GM23248 (cell line): Measurements from ENCODE around the gene VPS37D. TPM values are rescaled to one million over a fixed set of nuclear protein-coding genes. Genes with fewer than 3 reads are reported as not detected.

ENCODE experiments used
- DNase-seq: peaks from one replicate; pipeline ENCODE4 v3.0.0-alpha.2; 2015
- H2AFZ ChIP-seq: fragments of 200-600 bp; sonication (generic); 2 replicates; pipeline ENCODE4 v1.6.1; 2016; ENCODE audit warnings: antibody characterized with exemption
- H3F3A ChIP-seq: fragments of 200-600 bp; sonication (generic); 2 replicates; pipeline ENCODE4 v1.6.1; 2016; ENCODE audit warnings: mild to moderate bottlenecking, antibody characterized with exemption, mixed run types; ENCODE audit not compliant: insufficient read depth
- H3K27ac ChIP-seq: fragments of 200-600 bp; sonication (generic); 2 replicates; pipeline ENCODE4 v1.5.1; 2016; ENCODE audit warnings: mild to moderate bottlenecking
- H3K27me3 ChIP-seq: fragments of 200-600 bp; sonication (generic); replicated peaks from 2 replicates; pipeline ENCODE4 v1.6.1; 2016; ENCODE audit warnings: mild to moderate bottlenecking; ENCODE audit not compliant: insufficient read depth
- H3K36me3 ChIP-seq: fragments of 200-600 bp; sonication (generic); 2 replicates; pipeline ENCODE4 v1.6.1; 2016; ENCODE audit warnings: low read depth, mild to moderate bottlenecking
- H3K4me1 ChIP-seq: fragments of 200-600 bp; sonication (generic); 2 replicates; pipeline ENCODE4 v1.6.1; 2016; ENCODE audit warnings: mild to moderate bottlenecking; ENCODE audit not compliant: insufficient read depth
- H3K4me2 ChIP-seq: fragments of 200-600 bp; sonication (generic); one replicate; pipeline ENCODE4 v1.6.1; 2016; ENCODE audit warnings: mild to moderate bottlenecking; ENCODE audit not compliant: unreplicated experiment
- H3K4me3 ChIP-seq: fragments of 200-600 bp; sonication (generic); 2 replicates; pipeline ENCODE4 v1.5.1; 2016; ENCODE audit warnings: mild to moderate bottlenecking
- H3K79me2 ChIP-seq: fragments of 200-600 bp; sonication (generic); 2 replicates; pipeline ENCODE4 v1.6.1; 2016; ENCODE audit warnings: mild to moderate bottlenecking; ENCODE audit not compliant: insufficient read depth
- H3K9ac ChIP-seq: fragments of 200-600 bp; sonication (generic); 2 replicates; pipeline ENCODE4 v1.6.1; 2016; ENCODE audit warnings: mild to moderate bottlenecking
- H3K9me2 ChIP-seq: fragments of 200-600 bp; sonication (generic); 2 replicates; pipeline ENCODE4 v1.6.1; 2016; ENCODE audit warnings: mixed run types, mild to moderate bottlenecking, moderate library complexity; ENCODE audit not compliant: insufficient read depth
- H3K9me3 ChIP-seq: fragments of 200-600 bp; sonication (generic); one replicate; pipeline ENCODE4 v1.6.1; 2017; ENCODE audit warnings: low read depth
- H4K20me1 ChIP-seq: fragments of 200-600 bp; sonication (generic); 2 replicates; pipeline ENCODE4 v1.6.0; 2016; ENCODE audit not compliant: insufficient read depth
- EZH2 ChIP-seq: fragments of 200-600 bp; sonication (generic); IDR thresholded peaks from 2 replicates; pipeline ENCODE4 v1.6.1; 2018; ENCODE audit warnings: antibody characterized with exemption, mild to moderate bottlenecking; ENCODE audit not compliant: insufficient read depth, poor library complexity, severe bottlenecking
- EZH2phosphoT487 ChIP-seq: fragments of 200-600 bp; sonication (generic); IDR thresholded peaks from 2 replicates; pipeline ENCODE4 v1.6.1; 2018; ENCODE audit warnings: antibody characterized with exemption, moderate library complexity, mild to moderate bottlenecking, low read depth; ENCODE audit not compliant: insufficient read depth
- WGBS, 2 experiments: methylation state at CpG; one replicate each; pipeline ENCODE4 v1.1.6; 2015 to 2017; ENCODE audit warnings: low lambda C conversion rate in 2 of 2, low coverage in 1 of 2; ENCODE audit errors: missing lambda C conversion rate in 2 of 2; 5-methylcytosine and 5-hydroxymethylcytosine counted together
- in situ Hi-C: fragments of 300-500 bp; cut with MboI; formaldehyde crosslinking; loops from 2 replicates; pipeline ENCODE4 v1.15.0; 2020
- polyA plus RNA-seq: library from polyadenylated mRNA; unstranded; fragments of >200 nt; fragmentation: Nextera tagmentation; extraction: Ambion mirVana; gene quantifications from 2 replicates; pipeline ENCODE4 v1.2.1, GENCODE V29; 2016
- total RNA-seq: library from RNA; depleted of rRNA; stranded (reverse); fragments of >200 nt; shearing (Covaris generic); gene quantifications from 2 replicates; pipeline ENCODE4 v1.2.3, GENCODE V29; 2014

The VPS37D gene
- total and polyA plus RNA-seq, 2 experiments from 2014 or later = 1.3 to 5.9 TPM

DNA sequence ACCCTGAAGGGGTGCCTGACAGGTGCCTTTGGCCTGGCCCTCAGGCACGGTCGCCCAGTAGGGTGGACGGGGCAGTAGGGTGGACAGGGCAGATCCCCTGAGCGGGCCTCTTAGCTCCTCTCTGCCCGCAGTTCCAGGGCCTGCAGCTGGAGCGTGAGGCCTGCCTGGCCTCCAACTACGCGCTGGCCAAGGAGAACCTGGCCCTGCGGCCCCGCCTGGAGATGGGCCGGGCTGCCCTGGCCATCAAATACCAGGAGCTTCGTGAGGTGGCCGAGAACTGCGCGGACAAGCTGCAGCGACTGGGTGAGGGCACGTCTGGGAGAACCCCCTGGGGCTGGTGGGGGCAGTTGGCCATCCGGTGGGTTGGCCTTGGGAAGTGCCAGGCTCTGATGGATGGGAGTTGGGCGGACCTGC, 1.7 kb downstream of the VPS37D start:
- DNase-seq = no peak
- in situ Hi-C loops = no loop called here
- WGBS, 2 experiments = 86 to 88% methylated on average over 15 to 19 of the region's 19 CpGs

DNA sequence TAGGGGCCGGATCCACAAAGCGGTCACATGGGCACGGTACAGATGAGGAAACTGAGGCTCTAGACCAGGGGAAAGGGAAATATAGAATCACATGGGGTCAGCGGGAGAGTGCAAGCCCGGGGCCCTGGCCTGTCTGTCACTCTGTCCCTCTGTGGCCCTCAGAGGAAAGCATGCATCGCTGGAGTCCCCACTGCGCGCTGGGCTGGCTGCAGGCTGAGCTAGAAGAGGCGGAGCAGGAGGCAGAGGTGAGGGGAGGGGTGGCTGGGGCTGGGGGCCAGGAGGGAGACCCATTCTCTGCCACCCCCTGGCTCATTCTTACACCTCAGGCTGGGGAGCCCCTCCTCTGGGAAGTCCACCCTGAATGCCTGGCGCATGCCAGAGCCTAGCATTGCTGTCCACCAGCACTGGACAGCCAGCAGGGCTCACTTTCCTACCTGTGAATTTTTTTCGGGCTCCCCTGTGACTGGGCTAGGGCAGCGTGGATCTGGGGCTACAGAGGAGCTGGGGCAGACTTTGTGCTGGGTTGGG, 2.3 kb downstream of the VPS37D start:
- Histone ChIP-seq H3K9me3 (no peaks in the 10 kb centered on the region), H3K4me3 (no peak overlapping the region), H3K36me3 (no peaks in the 10 kb centered on the region), H4K20me1 (no peaks in the 10 kb centered on the region), H3K9me2 (no peaks in the 10 kb centered on the region), H2AFZ (no peak overlapping the region), H3F3A (no peaks in the 10 kb centered on the region), H3K4me2 (no peak overlapping the region), H3K79me2 (no peaks in the 10 kb centered on the region), H3K9ac (no peak overlapping the region), H3K27me3 (no peaks in the 10 kb centered on the region), H3K4me1 (no peaks in the 10 kb centered on the region), H3K27ac (no peak overlapping the region)
- TF ChIP-seq EZH2phosphoT487 (no peak), EZH2 (no peak)
- 72 to 78% methylated on average over 11 to 12 of the region's 12 CpGs for WGBS, 2 experiments
- DNase-seq = no peak
- in situ Hi-C loops = no loop called here

More for the DNA sequence above, 1.7 kb downstream of the VPS37D start:
- no peak overlapping the region for H3K9ac ChIP-seq
- H3K36me3 ChIP-seq = no peaks in the 10 kb centered on the region
- no peaks in the 10 kb centered on the region for H3K4me1 ChIP-seq
- H2AFZ ChIP-seq = no peak overlapping the region
- H3F3A ChIP-seq = no peaks in the 10 kb centered on the region
- peak overlapping the region; percentile 86 for H3K4me2 ChIP-seq
- no peak overlapping the region for H3K4me3 ChIP-seq
- TF ChIP-seq EZH2 (no peak), EZH2phosphoT487 (no peak)
- H3K79me2 ChIP-seq = no peaks in the 10 kb centered on the region
- H4K20me1 ChIP-seq = no peaks in the 10 kb centered on the region
- H3K9me2 ChIP-seq = no peaks in the 10 kb centered on the region
- no peaks in the 10 kb centered on the region for H3K9me3 ChIP-seq
- no peak overlapping the region for H3K27ac ChIP-seq
- no peaks in the 10 kb centered on the region; the same call in 1 of the 2 replicates for H3K27me3 ChIP-seq

GRCh38 chr7:73671322-73671661, 3.7 kb downstream of the VPS37D start:
- DNase-seq = no peak
- WGBS, 2 experiments = 47 to 100% methylated on average over 1 to 12 of the region's 12 CpGs

GRCh38 chr7:73671857-73672445, 4.3 kb downstream of the VPS37D start:
- in situ Hi-C loops = no loop called here
- Histone ChIP-seq H3K36me3 (no peaks in the 10 kb centered on the region), H3K4me3 (no peak overlapping the region), H3K27ac (no peak overlapping the region), H3F3A (peaks cover 6% of the 10 kb centered on the region; the same call in 1 of the 2 replicates), H3K27me3 (no peaks in the 10 kb centered on the region), H4K20me1 (no peaks in the 10 kb centered on the region), H3K4me1 (no peaks in the 10 kb centered on the region), H3K9ac (no peak overlapping the region), H2AFZ (no peak overlapping the region), H3K9me3 (no peaks in the 10 kb centered on the region), H3K79me2 (no peaks in the 10 kb centered on the region), H3K9me2 (no peaks in the 10 kb centered on the region), H3K4me2 (no peak overlapping the region)
- no peak for TF ChIP-seq EZH2
- no peak for TF ChIP-seq EZH2phosphoT487
- WGBS, 2 experiments = 92 to 93% methylated on average over 15 of the region's 15 CpGs
- no peak for DNase-seq

More at GRCh38 chr7:73671322-73671661, 3.7 kb downstream of the VPS37D start:
- TF ChIP-seq EZH2 (no peak), EZH2phosphoT487 (no peak)
- Histone ChIP-seq H3K36me3 (no peaks in the 10 kb centered on the region), H3K9ac (no peak overlapping the region), H3K79me2 (no peaks in the 10 kb centered on the region), H2AFZ (no peak overlapping the region), H3K9me3 (no peaks in the 10 kb centered on the region), H3K9me2 (no peaks in the 10 kb centered on the region), H3K27me3 (no peaks in the 10 kb centered on the region), H3K27ac (no peak overlapping the region), H4K20me1 (no peaks in the 10 kb centered on the region), H3F3A (peaks cover 6% of the 10 kb centered on the region; the same call in 1 of the 2 replicates), H3K4me3 (no peak overlapping the region), H3K4me2 (no peak overlapping the region), H3K4me1 (no peaks in the 10 kb centered on the region)
- in situ Hi-C loops = no loop called here
